ENCODE data around the gene FANCE. TPM values are rescaled to one million over a fixed set of nuclear protein-coding genes. Genes with fewer than 3 reads are reported as not detected.

Gene FANCE
- total RNA-seq, 1 donor from 2014 or later = 9.2 TPM

GRCh38 chr6:35507221-35507620, 55.1 kb downstream of the FANCE start:
- no peak for TF ChIP-seq CTCF (IDR thresholded peaks at IDR 0.05)
- no peak overlapping the region for H3K4me3 Mint-ChIP-seq
- intact Hi-C loops (cut with micrococcal nuclease) = no loop called here
- DNase-seq (no peak), ATAC-seq (ENCODE audit: low read depth) (no peak)
- peaks cover 3% of the 10 kb centered on the region for H3K4me1 Mint-ChIP-seq
- CTCF ChIA-PET = no interaction called here
- H3K9me3 Mint-ChIP-seq = no peaks in the 10 kb centered on the region
- H3K36me3 Mint-ChIP-seq (ENCODE audit: low read depth) = no peaks in the 10 kb centered on the region
- H3K27ac Mint-ChIP-seq = no peak overlapping the region
- POLR2A ChIA-PET = no interaction called here
- peaks cover 26% of the 10 kb centered on the region for H3K27me3 Mint-ChIP-seq

GRCh38 chr6:35508027-35508426, 55.9 kb downstream of the FANCE start:
- Mint-ChIP-seq H3K4me1 (peaks cover 3% of the 10 kb centered on the region), H3K36me3 (ENCODE audit: low read depth) (no peaks in the 10 kb centered on the region), H3K27me3 (peaks cover 32% of the 10 kb centered on the region), H3K4me3 (no peak overlapping the region), H3K9me3 (no peaks in the 10 kb centered on the region), H3K27ac (no peak overlapping the region)
- ATAC-seq (ENCODE audit: low read depth) = no peak
- no peak for DNase-seq
- POLR2A ChIA-PET = no interaction called here
- intact Hi-C loops (cut with micrococcal nuclease) = no loop called here
- CTCF ChIA-PET = no interaction called here
- no peak for TF ChIP-seq CTCF (IDR thresholded peaks at IDR 0.05)

- ChIA-PET POLR2A (no interaction called here), CTCF (no interaction called here)
- TF ChIP-seq CTCF (IDR thresholded peaks at IDR 0.05) = no peak
- H3K27me3 Mint-ChIP-seq = peaks cover 32% of the 10 kb centered on the region
- H3K27ac Mint-ChIP-seq = no peak overlapping the region
- no peak for DNase-seq
- intact Hi-C loops (cut with micrococcal nuclease) = no loop called here
- no peaks in the 10 kb centered on the region for H3K36me3 Mint-ChIP-seq (ENCODE audit: low read depth)
- no peak overlapping the region for H3K4me3 Mint-ChIP-seq
- no peak for ATAC-seq (ENCODE audit: low read depth)
- peaks cover 3% of the 10 kb centered on the region for H3K4me1 Mint-ChIP-seq
- no peaks in the 10 kb centered on the region for H3K9me3 Mint-ChIP-seq
These were observed 56.4 kb downstream of the FANCE start for GRCh38 chr6:35508542-35508941.

- Mint-ChIP-seq H3K4me1 (peaks cover 3% of the 10 kb centered on the region), H3K27ac (no peak overlapping the region), H3K36me3 (ENCODE audit: low read depth) (no peaks in the 10 kb centered on the region), H3K9me3 (no peaks in the 10 kb centered on the region), H3K27me3 (peaks cover 40% of the 10 kb centered on the region), H3K4me3 (no peak overlapping the region)
- intact Hi-C loops (cut with micrococcal nuclease) = no loop called here
- POLR2A ChIA-PET = no interaction called here
- no peak for TF ChIP-seq CTCF (IDR thresholded peaks at IDR 0.05)
- CTCF ChIA-PET = no interaction called here
- no peak for ATAC-seq (ENCODE audit: low read depth)
- no peak for DNase-seq
These were observed 58.9 kb downstream of the FANCE start for GRCh38 chr6:35510916-35511561.

- H3K4me3 Mint-ChIP-seq = no peak overlapping the region
- no peak for ATAC-seq (ENCODE audit: low read depth)
- no peak for TF ChIP-seq CTCF (IDR thresholded peaks at IDR 0.05)
- no peaks in the 10 kb centered on the region for H3K36me3 Mint-ChIP-seq (ENCODE audit: low read depth)
- peaks cover 3% of the 10 kb centered on the region for H3K4me1 Mint-ChIP-seq
- no peak for DNase-seq
- ChIA-PET CTCF (no interaction called here), POLR2A (no interaction called here)
- H3K27ac Mint-ChIP-seq = no peak overlapping the region
- peaks cover 36% of the 10 kb centered on the region for H3K27me3 Mint-ChIP-seq
- intact Hi-C loops (cut with micrococcal nuclease) = no loop called here
- no peaks in the 10 kb centered on the region for H3K9me3 Mint-ChIP-seq
These were observed 59.4 kb downstream of the FANCE start for GRCh38 chr6:35511562-35511941.
